ENCODE measurements around the gene AURKB.
A peak's percentile ranks its signal among the peaks of the same experiment; 100 is the strongest.

AURKB gene

DNA sequence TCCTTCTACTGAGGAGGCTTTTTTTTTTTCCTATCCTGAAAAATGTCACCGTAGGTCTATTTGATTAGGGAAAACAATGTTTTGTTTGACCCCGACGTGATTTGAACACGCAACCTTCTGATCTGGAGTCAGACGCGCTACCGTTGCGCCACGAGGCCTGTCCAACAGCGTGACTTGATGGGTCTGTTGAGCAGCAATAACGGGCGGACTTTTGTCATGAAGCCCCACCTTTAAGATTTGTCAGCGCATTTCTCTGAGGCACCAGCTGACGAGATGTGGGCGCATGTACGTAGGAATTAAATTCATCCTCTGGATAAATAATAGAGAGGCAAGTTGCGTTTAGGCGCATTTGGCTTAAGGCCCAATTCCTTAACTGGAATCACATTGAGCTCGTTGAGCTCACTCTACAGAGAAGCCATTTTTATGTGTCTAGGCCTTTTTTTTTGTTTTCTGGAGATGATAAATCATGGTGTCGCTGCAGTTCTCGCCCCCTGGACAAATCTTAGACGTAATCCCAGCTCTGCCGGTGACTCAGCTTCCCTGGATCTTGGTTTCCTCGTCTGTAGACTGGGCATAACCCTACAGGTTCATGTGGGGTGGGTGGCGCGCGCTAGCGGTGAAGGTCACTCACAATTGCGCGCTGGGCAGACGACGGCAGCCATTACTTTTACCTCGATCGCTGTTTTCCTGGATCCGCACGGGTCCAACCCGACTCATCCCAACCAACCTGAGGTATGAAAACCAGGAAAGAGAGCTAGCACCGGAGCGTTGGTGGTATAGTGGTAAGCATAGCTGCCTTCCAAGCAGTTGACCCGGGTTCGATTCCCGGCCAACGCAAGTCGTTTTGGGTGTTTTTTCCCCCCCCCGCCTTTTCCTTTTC, 10.6 kb upstream of the AURKB start:
- no peak for TF ChIP-seq FOXP2 (optimal IDR thresholded peaks at IDR 0.05; ENCODE audit: borderline replicate concordance, extremely low read depth, extremely low read length, insufficient read depth)
- TF ChIP-seq REST (IDR thresholded peaks at IDR 0.05; ENCODE audit: insufficient read depth in 1 of 2, low read depth in 2 of 2, low read length in 2 of 2), result peak; percentile 24 to 59; a peak in 1 of 4 replicates

DNA sequence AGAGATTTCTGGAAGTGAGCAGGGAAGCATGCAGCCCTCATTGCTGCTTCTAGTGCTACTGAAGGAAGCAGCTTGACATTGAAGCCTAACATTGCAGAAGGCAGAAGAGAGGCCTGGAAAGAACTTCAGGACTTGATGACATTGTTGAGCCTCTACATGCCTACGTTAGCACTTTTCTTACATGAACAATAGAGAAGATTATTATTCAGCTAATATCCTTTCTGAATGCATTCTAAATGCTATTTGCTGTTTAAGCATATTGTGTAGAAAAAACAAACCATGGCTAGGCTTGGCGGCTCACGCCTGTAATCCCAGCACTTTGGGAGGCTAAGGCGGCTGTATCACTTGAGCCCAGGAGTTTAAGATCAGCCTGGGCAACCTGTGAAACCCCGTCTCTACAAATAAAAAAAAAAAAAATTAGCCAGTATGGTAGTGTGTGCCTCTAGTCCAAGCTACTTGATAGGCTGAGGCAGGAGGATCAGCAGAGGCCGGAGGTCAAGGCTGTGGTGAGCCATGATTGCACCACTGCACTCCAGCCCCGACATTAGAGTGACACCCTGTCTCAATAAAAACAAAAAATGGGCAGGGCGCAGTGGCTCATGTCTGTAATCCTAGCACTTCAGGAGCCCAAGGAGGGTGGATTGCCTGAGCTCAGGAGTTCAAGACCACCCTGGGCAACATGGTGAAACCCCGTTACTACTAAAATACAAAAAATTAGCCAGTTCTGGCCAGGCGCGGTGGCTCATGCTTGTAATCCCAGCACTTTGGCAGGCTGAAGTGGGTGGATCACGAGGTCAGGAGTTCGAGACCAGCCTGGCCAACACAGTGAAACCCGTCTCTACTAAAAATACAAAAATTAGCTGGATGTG, 2.2 kb upstream of the AURKB start:
- no peak for TF ChIP-seq POLR2AphosphoS5 (IDR thresholded peaks at IDR 0.05; ENCODE audit: low read depth, low read length)

- TF ChIP-seq REST (IDR thresholded peaks at IDR 0.05; ENCODE audit: insufficient read depth in 1 of 2, low read depth in 2 of 2, low read length in 2 of 2) (no peak), FOXP2 (optimal IDR thresholded peaks at IDR 0.05; ENCODE audit: borderline replicate concordance, extremely low read depth, extremely low read length, insufficient read depth) (no peak), POLR2AphosphoS5 (IDR thresholded peaks at IDR 0.05; ENCODE audit: low read depth, low read length) (no peak), SIN3A (IDR thresholded peaks at IDR 0.05; ENCODE audit: borderline replicate concordance, insufficient read depth, low read length) (no peak), TAF1 (IDR thresholded peaks at IDR 0.05; ENCODE audit: borderline replicate concordance, insufficient read depth, low read length) (no peak)
Measured at GRCh38 chr17:8210761-8211458, 535 bp upstream of the AURKB start.

DNA sequence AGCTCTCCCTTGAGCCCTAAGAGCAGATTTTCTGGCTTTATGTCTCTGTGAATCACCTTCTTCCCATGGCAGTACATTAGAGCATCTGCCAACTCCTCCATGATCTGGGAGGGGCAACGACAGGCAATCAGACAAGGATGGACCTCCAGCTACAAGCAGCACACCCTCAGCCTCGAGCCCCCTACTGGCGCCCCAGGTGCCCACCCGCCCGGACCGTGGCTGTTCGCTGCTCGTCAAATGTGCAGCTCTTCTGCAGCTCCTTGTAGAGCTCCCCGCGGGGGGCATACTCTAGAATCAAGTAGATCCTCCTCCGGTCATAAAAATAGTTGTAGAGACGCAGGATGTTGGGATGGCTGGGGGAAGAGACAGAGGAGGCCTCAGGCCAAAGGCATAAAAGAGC, 3.8 kb downstream of the AURKB start:
- TF ChIP-seq SIN3A (IDR thresholded peaks at IDR 0.05; ENCODE audit: borderline replicate concordance, insufficient read depth, low read length) (no peak), REST (IDR thresholded peaks at IDR 0.05; ENCODE audit: insufficient read depth in 1 of 2, low read depth in 2 of 2, low read length in 2 of 2) (no peak), POLR2AphosphoS5 (IDR thresholded peaks at IDR 0.05; ENCODE audit: low read depth, low read length) (no peak), FOXP2 (optimal IDR thresholded peaks at IDR 0.05; ENCODE audit: borderline replicate concordance, extremely low read depth, extremely low read length, insufficient read depth) (no peak), TAF1 (IDR thresholded peaks at IDR 0.05; ENCODE audit: borderline replicate concordance, insufficient read depth, low read length) (no peak)

GRCh38 chr17:8204761-8205555, 5.4 kb downstream of the AURKB start:
- TF ChIP-seq FOXP2 (optimal IDR thresholded peaks at IDR 0.05; ENCODE audit: borderline replicate concordance, extremely low read depth, extremely low read length, insufficient read depth) (no peak), POLR2AphosphoS5 (IDR thresholded peaks at IDR 0.05; ENCODE audit: low read depth, low read length) (peak; percentile 49)
